WTC11 (cell line): ENCODE results near the gene ABCC11. TPM values are rescaled to one million over a fixed set of nuclear protein-coding genes. Genes with fewer than 3 reads are reported as not detected.

Source experiments
- ATAC-seq: fragments of 200-7000 bp; cut with Tn5 transposase; 2 replicates; pipeline ENCODE4 v1.10.0; 2021; ENCODE audit warnings: mild to moderate bottlenecking, moderate library complexity
- CTCF ChIA-PET: fragments of 300-600 bp; sonication (Branson Sonifier 250); formaldehyde crosslinking; loops from one replicate; lab custom pipeline; 2021; ENCODE audit warnings: antibody characterized with exemption; lab: Charles Lee
- POLR2A ChIA-PET: fragments of 350-600 bp; sonication (Branson Sonifier 250); formaldehyde crosslinking; loops from one replicate; lab custom pipeline; 2021; ENCODE audit warnings: antibody characterized with exemption; lab: Charles Lee
- DNase-seq: peaks from one replicate; pipeline ENCODE4 v3.0.0; 2021; ENCODE audit warnings: low spot score
- H3K27ac Mint-ChIP-seq: 2 replicates; pipeline ENCODE4 v1.8.0; 2021; ENCODE audit warnings: mixed read lengths
- H3K27me3 Mint-ChIP-seq: 2 replicates; pipeline ENCODE4 v1.8.0; 2021; ENCODE audit warnings: low read depth, mild to moderate bottlenecking, moderate library complexity, mixed read lengths
- H3K36me3 Mint-ChIP-seq: 2 replicates; pipeline ENCODE4 v1.8.0; 2021; ENCODE audit warnings: mixed read lengths
- H3K4me1 Mint-ChIP-seq: 2 replicates; pipeline ENCODE4 v1.8.0; 2022; ENCODE audit warnings: mixed read lengths
- H3K4me3 Mint-ChIP-seq: 2 replicates; pipeline ENCODE4 v1.8.0; 2021; ENCODE audit warnings: mild to moderate bottlenecking, moderate library complexity, mixed read lengths
- H3K9me3 Mint-ChIP-seq: 2 replicates; pipeline ENCODE4 v1.8.0; 2021; ENCODE audit warnings: mixed read lengths
- ATF3 ChIP-seq: sonication (generic); formaldehyde crosslinking; conservative IDR thresholded peaks from 2 replicates; pipeline ENCODE4 v1.8.1; 2022; ENCODE audit warnings: mild to moderate bottlenecking, missing genetic modification reagents
- ELF4 ChIP-seq: sonication (generic); formaldehyde crosslinking; IDR thresholded peaks from 2 replicates; pipeline ENCODE4 v1.8.1; 2022; ENCODE audit warnings: low read depth, mild to moderate bottlenecking, moderate library complexity, missing genetic modification reagents
- GABPB1 ChIP-seq: sonication (generic); formaldehyde crosslinking; IDR thresholded peaks from 2 replicates; pipeline ENCODE4 v1.8.1; 2023; ENCODE audit warnings: mild to moderate bottlenecking, missing genetic modification reagents
- JUN ChIP-seq: sonication (generic); formaldehyde crosslinking; IDR thresholded peaks from 2 replicates; pipeline ENCODE4 v1.8.0; 2023; ENCODE audit warnings: mild to moderate bottlenecking, missing genetic modification reagents
- RORB ChIP-seq: fragments of 250-450 bp; sonication (Bioruptor Pico); IDR thresholded peaks from 2 replicates; pipeline ENCODE4 v1.9.0; 2021; ENCODE audit warnings: mild to moderate bottlenecking
- SMAD4 ChIP-seq: sonication (generic); formaldehyde crosslinking; IDR thresholded peaks from 2 replicates; pipeline ENCODE4 v1.8.0; 2022; ENCODE audit warnings: mild to moderate bottlenecking, missing genetic modification reagents
- SP1 ChIP-seq: sonication (generic); formaldehyde crosslinking; conservative IDR thresholded peaks from 2 replicates; pipeline ENCODE4 v1.8.1; 2022; ENCODE audit warnings: missing genetic modification reagents
- ZBTB21 ChIP-seq: sonication (generic); formaldehyde crosslinking; IDR thresholded peaks from 2 replicates; pipeline ENCODE4 v1.8.1; 2023; ENCODE audit warnings: mild to moderate bottlenecking, missing genetic modification reagents, borderline replicate concordance
- ZNF423 ChIP-seq: fragments of 250-450 bp; sonication (Bioruptor Pico); IDR thresholded peaks from 2 replicates; pipeline ENCODE4 v2.1.2; 2022; ENCODE audit warnings: mild to moderate bottlenecking, moderate library complexity
- total RNA-seq: library from RNA; stranded (reverse); gene quantifications from 3 replicates; pipeline ENCODE4 v1.2.3, GENCODE V29; 2021
- TF ChIP-seq, protein P1 (sequence below): sonication (generic); formaldehyde crosslinking; IDR thresholded peaks from 2 replicates; pipeline ENCODE4 v1.8.1; 2023; ENCODE audit warnings: mild to moderate bottlenecking, moderate library complexity, missing genetic modification reagents
- TF ChIP-seq, protein P2 (sequence below): fragments of 200-600 bp; IDR thresholded peaks from 2 replicates; pipeline ENCODE4 v1.8.0; 2022; ENCODE audit warnings: antibody characterized with exemption

The ABCC11 gene
- total RNA-seq, 1 experiment from 2014 or later = not detected

- H3K36me3 Mint-ChIP-seq = no peaks in the 10 kb centered on the region
- H3K4me3 Mint-ChIP-seq = no peak overlapping the region
- H3K9me3 Mint-ChIP-seq = no peaks in the 10 kb centered on the region
- no peaks in the 10 kb centered on the region for H3K27me3 Mint-ChIP-seq
- TF ChIP-seq SMAD4 (CRISPR knock-in tag) = no peak
- no peak for TF ChIP-seq GABPB1
- no peak for TF ChIP-seq SP1 (CRISPR knock-in tag)
- no peak for TF ChIP-seq JUN (CRISPR knock-in tag)
- no peak for TF ChIP-seq ELF4 (CRISPR knock-in tag)
- DNase-seq (no peak), ATAC-seq (no peak)
- ChIA-PET POLR2A (no interaction called here), CTCF (interaction anchor here (2.2 to 2.5 kb wide), 2 partner anchors 10 to 46 kb away, joined by 10 to 15 read pairs; no protein-coding TSS in a partner anchor)
- H3K27ac Mint-ChIP-seq = no peak overlapping the region
- no peaks in the 10 kb centered on the region for H3K4me1 Mint-ChIP-seq
These were observed 128.5 kb downstream of the ABCC11 start for GRCh38 chr16:48118841-48119240.

DNA sequence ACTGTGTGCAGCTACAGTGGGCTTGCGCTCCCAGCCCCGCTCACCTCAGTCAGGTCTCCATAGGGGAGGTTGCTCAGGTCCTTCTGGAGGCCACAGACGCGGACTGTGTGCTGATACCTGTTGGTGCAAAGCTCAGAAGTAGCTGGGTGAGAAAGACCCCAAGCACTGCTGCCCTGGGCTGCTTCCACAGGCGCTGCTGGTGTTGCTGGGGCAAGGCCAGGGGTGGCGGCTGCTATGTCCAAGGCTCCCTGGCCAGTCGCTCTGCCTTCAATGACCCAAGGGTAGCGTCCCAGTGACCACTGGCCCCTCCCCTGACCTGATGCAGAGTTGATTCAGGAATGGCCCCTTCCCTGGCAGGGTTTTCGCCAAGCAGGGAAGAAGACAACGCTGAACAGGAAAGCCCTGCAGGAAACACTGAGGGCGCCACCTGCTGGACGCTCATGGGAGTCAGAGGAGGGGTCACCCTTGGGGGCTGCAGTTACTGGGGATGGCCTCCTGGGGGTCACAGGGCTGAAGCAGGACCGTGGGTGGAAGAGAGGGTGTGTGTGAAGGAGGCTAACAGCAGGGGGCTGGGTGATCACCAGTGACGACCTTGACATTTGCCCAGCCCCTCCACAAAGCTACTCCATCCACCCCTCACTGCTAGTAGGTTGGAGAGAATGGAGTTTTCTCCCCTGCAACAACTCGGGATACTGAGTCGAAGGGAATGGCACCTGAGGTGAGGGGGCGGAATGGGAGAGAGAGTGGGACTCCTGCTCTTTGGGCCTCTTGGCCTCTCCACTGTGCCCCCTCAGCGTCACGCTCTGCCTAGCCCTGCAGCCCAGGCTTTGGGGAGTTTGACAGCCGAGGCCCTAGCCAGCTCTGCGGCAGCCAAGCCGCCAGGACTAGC lies 129.9 kb downstream of the ABCC11 start:
- CTCF ChIA-PET = interaction anchor here (0.6 to 2.5 kb wide), 12 partner anchors 9 to 1079 kb away, joined by 3 to 15 read pairs (median 7); partner anchors contain the start of genes ABCC12 and NETO2
- DNase-seq = peak; percentile 93
- Mint-ChIP-seq H3K36me3 (no peaks in the 10 kb centered on the region), H3K27ac (no peak overlapping the region), H3K4me1 (no peaks in the 10 kb centered on the region), H3K27me3 (no peaks in the 10 kb centered on the region), H3K4me3 (no peak overlapping the region), H3K9me3 (no peaks in the 10 kb centered on the region)
- TF ChIP-seq ATF3 (no peak), RORB (CRISPR knock-in tag) (no peak), ZBTB21 (0 out of 2 replicates have a peak, but pooled peaks have one; percentile 68), ZNF423 (CRISPR knock-in tag) (peak; percentile 95)
- TF ChIP-seq, protein P1, sequence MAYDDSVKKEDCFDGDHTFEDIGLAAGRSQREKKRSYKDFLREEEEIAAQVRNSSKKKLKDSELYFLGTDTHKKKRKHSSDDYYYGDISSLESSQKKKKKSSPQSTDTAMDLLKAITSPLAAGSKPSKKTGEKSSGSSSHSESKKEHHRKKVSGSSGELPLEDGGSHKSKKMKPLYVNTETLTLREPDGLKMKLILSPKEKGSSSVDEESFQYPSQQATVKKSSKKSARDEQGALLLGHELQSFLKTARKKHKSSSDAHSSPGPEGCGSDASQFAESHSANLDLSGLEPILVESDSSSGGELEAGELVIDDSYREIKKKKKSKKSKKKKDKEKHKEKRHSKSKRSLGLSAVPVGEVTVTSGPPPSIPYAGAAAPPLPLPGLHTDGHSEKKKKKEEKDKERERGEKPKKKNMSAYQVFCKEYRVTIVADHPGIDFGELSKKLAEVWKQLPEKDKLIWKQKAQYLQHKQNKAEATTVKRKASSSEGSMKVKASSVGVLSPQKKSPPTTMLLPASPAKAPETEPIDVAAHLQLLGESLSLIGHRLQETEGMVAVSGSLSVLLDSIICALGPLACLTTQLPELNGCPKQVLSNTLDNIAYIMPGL (CRISPR knock-in tag) = peak; percentile 17; the same call in 1 of the 2 replicates
- TF ChIP-seq, protein P2, sequence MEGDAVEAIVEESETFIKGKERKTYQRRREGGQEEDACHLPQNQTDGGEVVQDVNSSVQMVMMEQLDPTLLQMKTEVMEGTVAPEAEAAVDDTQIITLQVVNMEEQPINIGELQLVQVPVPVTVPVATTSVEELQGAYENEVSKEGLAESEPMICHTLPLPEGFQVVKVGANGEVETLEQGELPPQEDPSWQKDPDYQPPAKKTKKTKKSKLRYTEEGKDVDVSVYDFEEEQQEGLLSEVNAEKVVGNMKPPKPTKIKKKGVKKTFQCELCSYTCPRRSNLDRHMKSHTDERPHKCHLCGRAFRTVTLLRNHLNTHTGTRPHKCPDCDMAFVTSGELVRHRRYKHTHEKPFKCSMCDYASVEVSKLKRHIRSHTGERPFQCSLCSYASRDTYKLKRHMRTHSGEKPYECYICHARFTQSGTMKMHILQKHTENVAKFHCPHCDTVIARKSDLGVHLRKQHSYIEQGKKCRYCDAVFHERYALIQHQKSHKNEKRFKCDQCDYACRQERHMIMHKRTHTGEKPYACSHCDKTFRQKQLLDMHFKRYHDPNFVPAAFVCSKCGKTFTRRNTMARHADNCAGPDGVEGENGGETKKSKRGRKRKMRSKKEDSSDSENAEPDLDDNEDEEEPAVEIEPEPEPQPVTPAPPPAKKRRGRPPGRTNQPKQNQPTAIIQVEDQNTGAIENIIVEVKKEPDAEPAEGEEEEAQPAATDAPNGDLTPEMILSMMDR = peak; percentile 95
- POLR2A ChIA-PET = no interaction called here
- ATAC-seq = peak; percentile 96

Other genes with a start within 250 kb of the ABCC11 start
- gene ABCC12, start 91.5 kb downstream of the ABCC11 start, total RNA-seq = not detected in 3 replicates
- 28.4 to 32.4 TPM (median 30.9 TPM) in 3 replicates for gene LONP2, start 3.2 kb downstream of the ABCC11 start, total RNA-seq
- gene SIAH1, start 137.9 kb upstream of the ABCC11 start, total RNA-seq = 27.0 to 29.9 TPM (median 28.0 TPM) in 3 replicates